Lower leg skin (tissue), 4 donors: ENCODE data around the gene LIN37. TPM values are rescaled to one million over a fixed set of nuclear protein-coding genes. Genes with fewer than 3 reads are reported as not detected.
"Not testable (repeated sequence)": the region's sequence is repeated elsewhere in the genome, so short reads cannot be mapped to it uniquely, and the experiment has no call there.

Source experiments
- DNase-seq, 2 donors: peaks; one replicate each; pipeline ENCODE4 v3.0.0-alpha.2; 2019; ENCODE audit warnings: low spot score in 2 of 2
- H3K4me3 ChIP-seq: fragments of 200-600 bp; sonication (generic); 2 replicates; pipeline ENCODE4 v1.5.1; 2017; ENCODE audit warnings: mild to moderate bottlenecking, low read depth; ENCODE audit not compliant: poor library complexity, severe bottlenecking
- CTCF ChIP-seq, 3 donors: fragments of 450-650 bp; IDR thresholded peaks; one replicate each; pipeline ENCODE4 v1.5.1; 2016; ENCODE audit warnings: antibody characterized with exemption in 3 of 3, mild to moderate bottlenecking in 3 of 3, moderate library complexity in 2 of 3
- POLR2A ChIP-seq, 2 donors: fragments of 450-650 bp; IDR thresholded peaks; one replicate each; pipeline ENCODE4 v1.6.1; 2016 to 2017; ENCODE audit warnings: antibody characterized with exemption in 2 of 2, mild to moderate bottlenecking in 1 of 2, moderate library complexity in 1 of 2
- WGBS, 2 donors: methylation state at CpG; one replicate each; pipeline ENCODE4 v1.1.5; 2018; 5-methylcytosine and 5-hydroxymethylcytosine counted together
- intact Hi-C: fragments of 100-400 bp; cut with DNase I; formaldehyde crosslinking; loops from one replicate; pipeline ENCODE4 v1.15.0; 2023; ENCODE audit warnings: low total_unique reads
- total RNA-seq, 4 donors: library from RNA; depleted of rRNA; stranded (reverse); fragments of >200 nt; gene quantifications; one replicate each; pipeline ENCODE4 v1.1.0, GENCODE V29; 2016

Gene LIN37
- total RNA-seq, 4 donors from 2014 or later = 4.7 to 15.0 (median 10.3) TPM

- no peak for DNase-seq
- 80 to 89% methylated on average over 11 of the region's 11 CpGs for WGBS, 2 donors
- no peak overlapping the region for H3K4me3 ChIP-seq
- TF ChIP-seq CTCF (IDR thresholded peaks at IDR 0.05) (no peak), POLR2A (IDR thresholded peaks at IDR 0.05) (no peak)
- intact Hi-C loops = no loop called here
Observed at GRCh38 chr19:35766571-35767104, 18.3 kb downstream of the LIN37 start.

- no peak for DNase-seq
- no peak overlapping the region for H3K4me3 ChIP-seq
- TF ChIP-seq CTCF (IDR thresholded peaks at IDR 0.05) (no peak), POLR2A (IDR thresholded peaks at IDR 0.05) (no peak)
- 75 to 79% methylated on average over 20 to 26 of the region's 34 CpGs for WGBS, 2 donors
- intact Hi-C loops = no loop called here
Observed at GRCh38 chr19:35767288-35768081, 19.1 kb downstream of the LIN37 start.

GRCh38 chr19:35768082-35768421, 19.7 kb downstream of the LIN37 start:
- TF ChIP-seq POLR2A (IDR thresholded peaks at IDR 0.05) (no peak), CTCF (IDR thresholded peaks at IDR 0.05) (no peak)
- no peak for DNase-seq
- WGBS, 2 donors = 71 to 82% methylated on average over 15 of the region's 15 CpGs
- intact Hi-C loops = no loop called here
- no peak overlapping the region for H3K4me3 ChIP-seq

- DNase-seq, H3K4me3 ChIP-seq, intact Hi-C loops: not testable (repeated sequence)
- 85 to 96% methylated on average over 5 of the region's 5 CpGs for WGBS, 2 donors
Observed at GRCh38 chr19:35772362-35772761, 24.0 kb downstream of the LIN37 start.

- DNase-seq = no peak
- intact Hi-C loops = no loop called here
- H3K4me3 ChIP-seq = no peak overlapping the region
- WGBS, 2 donors = 58 to 66% methylated on average over 9 of the region's 9 CpGs
- TF ChIP-seq POLR2A (IDR thresholded peaks at IDR 0.05) = no peak
- no peak for TF ChIP-seq CTCF (IDR thresholded peaks at IDR 0.05)
Observed at GRCh38 chr19:35773020-35773806, 24.8 kb downstream of the LIN37 start.
